CD4-positive, alpha-beta T cell (primary cell): Measurements from ENCODE around the gene RANBP3. TPM values are rescaled to one million over a fixed set of nuclear protein-coding genes. Genes with fewer than 3 reads are reported as not detected.

Source experiments
- ATAC-seq: fragments of 200-7000 bp; cut with Tn5 transposase; one replicate; pipeline ENCODE4 v1.10.0; 2022; ENCODE audit warnings: mild to moderate bottlenecking; ENCODE audit not compliant: poor library complexity
- CTCF ChIA-PET: fragments of 350-600 bp; sonication (Branson Sonifier 250); formaldehyde crosslinking; loops from one replicate; lab custom pipeline; 2021; ENCODE audit warnings: antibody characterized with exemption, inconsistent platforms; lab: Charles Lee
- POLR2A ChIA-PET: fragments of 350-600 bp; sonication (Branson Sonifier 250); formaldehyde crosslinking; loops from one replicate; lab custom pipeline; 2021; ENCODE audit warnings: antibody characterized with exemption, inconsistent platforms; lab: Charles Lee
- DNase-seq, 14 experiments: peaks; one replicate each; pipeline ENCODE4 v3.0.0-alpha.2; 2013 to 2020; ENCODE audit warnings: mixed read lengths in 2 of 14
- H3K27ac ChIP-seq, 2 donors: one replicate each; pipeline versions ENCODE4 v1.5.1 to v1.7.0; 2013; ENCODE audit warnings: low read length in 2 of 2, low read depth in 1 of 2, mild to moderate bottlenecking in 1 of 2
- H3K27me3 ChIP-seq, 2 experiments: 1 replicate in 1 of 2; 2 replicates in 1 of 2; pipeline versions ENCODE4 v1.6.1 to v1.7.0; 2013; ENCODE audit warnings: low read length in 2 of 2, control low read depth in 1 of 2, mild to moderate bottlenecking in 1 of 2, moderate library complexity in 1 of 2; ENCODE audit not compliant: insufficient read depth in 2 of 2, control insufficient read depth in 1 of 2
- H3K36me3 ChIP-seq: one replicate; pipeline ENCODE4 v1.6.1; 2013; ENCODE audit warnings: low read length, control low read depth; ENCODE audit not compliant: insufficient read depth
- H3K4me1 ChIP-seq: one replicate; pipeline ENCODE4 v1.6.1; 2013; ENCODE audit warnings: low read length, control low read depth; ENCODE audit not compliant: insufficient read depth
- H3K4me3 ChIP-seq: one replicate; pipeline ENCODE4 v1.5.1; 2013; ENCODE audit warnings: mild to moderate bottlenecking, low read length, moderate library complexity
- H3K9me3 ChIP-seq, 2 experiments: 1 replicate in 1 of 2; 2 replicates in 1 of 2; pipeline versions ENCODE4 v1.6.1 to v1.7.0; 2013; ENCODE audit warnings: low read length in 2 of 2, mild to moderate bottlenecking in 2 of 2, control low read depth in 1 of 2, moderate library complexity in 1 of 2; ENCODE audit not compliant: control insufficient read depth in 1 of 2, insufficient read depth in 1 of 2
- H3K27ac Mint-ChIP-seq: one replicate; pipeline ENCODE4 v1.8.0; 2020; ENCODE audit warnings: mixed read lengths
- H3K27me3 Mint-ChIP-seq: one replicate; pipeline ENCODE4 v1.8.0; 2021; ENCODE audit warnings: mixed read lengths
- H3K36me3 Mint-ChIP-seq: one replicate; pipeline ENCODE4 v1.8.0; 2021; ENCODE audit warnings: low read depth, mixed read lengths
- H3K4me1 Mint-ChIP-seq: one replicate; pipeline ENCODE4 v1.8.0; 2021; ENCODE audit warnings: low read depth, mixed read lengths
- H3K4me3 Mint-ChIP-seq: one replicate; pipeline ENCODE4 v1.8.0; 2020; ENCODE audit warnings: mild to moderate bottlenecking, mixed read lengths
- H3K9me3 Mint-ChIP-seq: one replicate; pipeline ENCODE4 v1.8.0; 2020; ENCODE audit warnings: mixed read lengths
- intact Hi-C, 2 experiments: fragments of 100-400 bp; cut with DNase I in 1 of 2; cut with micrococcal nuclease in 1 of 2; formaldehyde crosslinking; loops; one replicate each; pipeline versions ENCODE4 v1.15.1 to v1.9.0; 2023 to 2025; cut with DNase I, micrococcal nuclease
- total RNA-seq, 174 experiments: library from RNA in 2 of 174; stranded (reverse) in 2 of 174; gene quantifications; one replicate each; pipeline ENCODE4 v1.2.3 and lab custom pipeline; 2021 to 2026
- TF ChIP-seq, protein P1 (sequence below): fragments of 200-600 bp; IDR thresholded peaks from one replicate; pipeline ENCODE4 v1.8.0; 2022; ENCODE audit warnings: antibody characterized with exemption, mild to moderate bottlenecking

RANBP3 gene
- total RNA-seq, 2 experiments from 2014 or later = 82.7 to 88.7 TPM

DNA sequence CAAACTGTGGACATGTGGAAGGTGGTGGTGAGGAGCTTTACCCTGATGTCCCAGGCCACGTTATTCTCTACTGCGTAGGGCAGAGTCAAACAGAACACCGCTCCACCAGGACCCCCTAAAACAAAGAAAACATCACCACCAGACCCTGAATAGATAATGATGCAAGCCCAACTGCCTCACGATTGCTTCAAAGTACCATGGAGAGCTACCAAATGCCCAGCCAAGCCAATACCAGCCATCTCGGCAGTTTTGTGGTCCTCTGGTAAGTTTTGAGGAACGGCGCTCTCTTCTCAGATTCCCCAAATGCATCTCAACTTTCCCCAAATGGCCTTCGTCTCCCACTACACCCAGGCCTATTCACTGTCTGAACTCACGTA, 5.6 kb downstream of the RANBP3 start:
- no peak for DNase-seq
- H3K4me3 Mint-ChIP-seq = peak overlapping the region; percentile 45
- POLR2A ChIA-PET = interaction anchor here (0.5 to 3.6 kb wide), 2 partner anchors 10 to 164 kb away, joined by 3 to 13 read pairs; no protein-coding TSS in a partner anchor

DNA sequence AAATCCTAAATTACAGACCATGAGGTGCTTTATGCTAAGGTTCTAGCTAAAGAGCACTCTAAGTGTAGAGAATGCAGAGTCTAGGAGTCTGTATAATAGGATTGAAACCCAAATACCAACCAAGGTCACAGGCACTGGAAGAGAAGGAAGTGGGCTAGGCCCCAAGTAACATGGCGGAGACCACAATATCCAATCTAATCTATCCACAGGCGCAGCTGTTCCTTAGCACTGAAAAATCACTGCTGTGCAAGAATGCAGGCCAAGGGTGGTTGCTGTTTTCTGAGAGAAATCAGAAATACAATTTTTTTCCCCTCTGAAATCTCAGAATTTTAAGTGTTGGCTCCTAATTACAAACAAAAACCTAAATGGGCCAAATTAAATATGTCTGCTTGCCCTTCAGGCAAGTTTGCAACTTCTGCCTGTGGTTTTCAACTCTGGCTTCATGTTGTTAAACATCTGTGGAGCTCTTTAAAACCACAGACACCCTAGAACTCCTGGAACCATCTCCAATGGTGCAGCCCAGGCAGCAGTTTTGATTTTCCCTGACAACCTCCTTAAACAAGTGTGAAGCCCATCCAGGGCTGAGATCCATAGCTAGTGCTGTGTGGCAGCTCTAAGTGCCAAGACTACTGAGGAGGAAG, 6.1 kb downstream of the RANBP3 start:
- ATAC-seq = no peak
- ChIA-PET POLR2A (interaction anchor here (1.3 to 3.6 kb wide), 2 partner anchors 10 to 67 kb away, joined by 4 to 13 read pairs; partner anchors contain the start of gene VMAC), CTCF (interaction anchor here (2.2 to 2.4 kb wide), 2 partner anchors 10 to 168 kb away, joined by 6 to 9 read pairs; no protein-coding TSS in a partner anchor)
- H3K27ac Mint-ChIP-seq = peak overlapping the region; percentile 53
- no peaks in the 10 kb centered on the region for H3K9me3 Mint-ChIP-seq
- Histone ChIP-seq H3K27ac (no peak overlapping the region), H3K4me3 (no peak overlapping the region), H3K4me1 (peaks cover 81% of the 10 kb centered on the region), H3K27me3 (no peaks in the 10 kb centered on the region), H3K9me3 (no peaks in the 10 kb centered on the region), H3K36me3 (peaks cover 38% of the 10 kb centered on the region)
- peaks cover 81% of the 10 kb centered on the region for H3K4me1 Mint-ChIP-seq
- TF ChIP-seq, protein P1, sequence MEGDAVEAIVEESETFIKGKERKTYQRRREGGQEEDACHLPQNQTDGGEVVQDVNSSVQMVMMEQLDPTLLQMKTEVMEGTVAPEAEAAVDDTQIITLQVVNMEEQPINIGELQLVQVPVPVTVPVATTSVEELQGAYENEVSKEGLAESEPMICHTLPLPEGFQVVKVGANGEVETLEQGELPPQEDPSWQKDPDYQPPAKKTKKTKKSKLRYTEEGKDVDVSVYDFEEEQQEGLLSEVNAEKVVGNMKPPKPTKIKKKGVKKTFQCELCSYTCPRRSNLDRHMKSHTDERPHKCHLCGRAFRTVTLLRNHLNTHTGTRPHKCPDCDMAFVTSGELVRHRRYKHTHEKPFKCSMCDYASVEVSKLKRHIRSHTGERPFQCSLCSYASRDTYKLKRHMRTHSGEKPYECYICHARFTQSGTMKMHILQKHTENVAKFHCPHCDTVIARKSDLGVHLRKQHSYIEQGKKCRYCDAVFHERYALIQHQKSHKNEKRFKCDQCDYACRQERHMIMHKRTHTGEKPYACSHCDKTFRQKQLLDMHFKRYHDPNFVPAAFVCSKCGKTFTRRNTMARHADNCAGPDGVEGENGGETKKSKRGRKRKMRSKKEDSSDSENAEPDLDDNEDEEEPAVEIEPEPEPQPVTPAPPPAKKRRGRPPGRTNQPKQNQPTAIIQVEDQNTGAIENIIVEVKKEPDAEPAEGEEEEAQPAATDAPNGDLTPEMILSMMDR = no peak
- peaks cover 45% of the 10 kb centered on the region for H3K36me3 Mint-ChIP-seq
- no peaks in the 10 kb centered on the region for H3K27me3 Mint-ChIP-seq
- peak overlapping the region; percentile 45 for H3K4me3 Mint-ChIP-seq
- intact Hi-C loops = loop anchor here in 1 of 2 experiments (5.0 to 10.0 kb wide), 3 partner anchors 145 to 403 kb away; partner anchors contain the start of genes ALKBH7, HSD11B1L, MICOS13 and PSPN
- no peak for DNase-seq

More for the DNA sequence above, 5.6 kb downstream of the RANBP3 start:
- H3K4me1 ChIP-seq = peaks cover 84% of the 10 kb centered on the region
- peaks cover 38% of the 10 kb centered on the region for H3K36me3 ChIP-seq
- H3K27ac ChIP-seq = no peak overlapping the region
- no peaks in the 10 kb centered on the region for H3K9me3 ChIP-seq
- no peaks in the 10 kb centered on the region for H3K27me3 Mint-ChIP-seq
- no peaks in the 10 kb centered on the region for H3K9me3 Mint-ChIP-seq
- H3K27me3 ChIP-seq = no peaks in the 10 kb centered on the region
- no peak for ATAC-seq
- H3K4me3 ChIP-seq = no peak overlapping the region
- H3K36me3 Mint-ChIP-seq = peaks cover 50% of the 10 kb centered on the region
- peak overlapping the region; percentile 53 for H3K27ac Mint-ChIP-seq
- CTCF ChIA-PET = interaction anchor here (2.2 to 2.4 kb wide), 2 partner anchors 10 to 168 kb away, joined by 6 to 9 read pairs; no protein-coding TSS in a partner anchor
- peaks cover 81% of the 10 kb centered on the region for H3K4me1 Mint-ChIP-seq
- TF ChIP-seq, protein P1 = no peak
- intact Hi-C loops = loop anchor here in 1 of 2 experiments (5.0 to 10.0 kb wide), 3 partner anchors 145 to 402 kb away; partner anchors contain the start of genes ALKBH7, HSD11B1L, MICOS13 and PSPN

DNA sequence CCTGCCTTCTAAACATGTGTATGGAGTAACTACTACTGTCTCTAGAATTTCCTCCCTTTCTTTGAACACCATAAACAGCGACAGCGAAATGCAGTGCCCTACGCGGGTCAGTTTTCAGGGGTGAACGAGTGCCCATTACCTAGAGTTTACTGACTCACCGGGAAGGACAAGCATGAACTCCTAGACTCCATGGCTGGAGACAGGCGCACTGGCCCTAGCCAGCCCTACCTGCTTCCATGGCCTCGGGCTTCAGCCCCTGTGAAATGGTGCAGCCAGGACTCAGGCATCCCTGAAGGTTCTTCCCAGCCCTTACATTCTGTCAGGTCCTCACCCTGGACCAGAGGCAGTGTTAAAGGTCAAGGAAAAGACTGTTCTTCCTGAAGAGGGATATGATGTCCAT, 8.5 kb downstream of the RANBP3 start:
- H3K4me3 ChIP-seq = no peak overlapping the region
- Mint-ChIP-seq H3K27me3 (no peaks in the 10 kb centered on the region), H3K9me3 (no peaks in the 10 kb centered on the region), H3K27ac (peak overlapping the region; percentile 98), H3K4me1 (peaks cover 84% of the 10 kb centered on the region), H3K36me3 (peaks cover 41% of the 10 kb centered on the region), H3K4me3 (no peak overlapping the region)
- peaks cover 42% of the 10 kb centered on the region for H3K36me3 ChIP-seq
- TF ChIP-seq, protein P1 = no peak
- peaks cover 80% of the 10 kb centered on the region for H3K4me1 ChIP-seq
- CTCF ChIA-PET = no interaction called here
- intact Hi-C loops = loop anchor here in 1 of 2 experiments (5.0 kb wide), 1 partner anchor 53 kb away; no protein-coding TSS in a partner anchor
- no peaks in the 10 kb centered on the region for H3K9me3 ChIP-seq
- no peak for ATAC-seq
- DNase-seq = no peak
- H3K27me3 ChIP-seq = no peaks in the 10 kb centered on the region
- POLR2A ChIA-PET = no interaction called here
- peak overlapping the region in 1 of 2 donors; percentile 44 for H3K27ac ChIP-seq
